Trophoblast cell (in vitro differentiated cells and primary cell): ENCODE measurements around the gene MED20. TPM values are rescaled to one million over a fixed set of nuclear protein-coding genes. Genes with fewer than 3 reads are reported as not detected.
A peak's percentile ranks its signal among the peaks of the same experiment; 100 is the strongest.

ENCODE experiments used
- DNase-seq, 2 donors: peaks; one replicate each; pipeline ENCODE4 v3.0.0-alpha.2; 2016
- H2AFZ ChIP-seq: 2 replicates; pipeline ENCODE4 v1.6.1; 2013; ENCODE audit warnings: low read length, moderate library complexity, mild to moderate bottlenecking; ENCODE audit not compliant: insufficient read depth, poor library complexity
- H2AK5ac ChIP-seq: 2 replicates; pipeline ENCODE4 v1.6.1; 2013; ENCODE audit warnings: mild to moderate bottlenecking, low read length
- H2BK120ac ChIP-seq: 2 replicates; pipeline ENCODE4 v1.6.1; 2013; ENCODE audit warnings: low read length, mild to moderate bottlenecking, moderate library complexity; ENCODE audit not compliant: insufficient read depth, poor library complexity
- H2BK12ac ChIP-seq: 2 replicates; pipeline ENCODE4 v1.6.1; 2013; ENCODE audit warnings: mild to moderate bottlenecking, low read length, moderate library complexity
- H2BK5ac ChIP-seq: 2 replicates; pipeline ENCODE4 v1.6.1; 2013; ENCODE audit warnings: low read length, low read depth, moderate library complexity, mild to moderate bottlenecking; ENCODE audit not compliant: poor library complexity
- H3K14ac ChIP-seq: 2 replicates; pipeline ENCODE4 v1.6.1; 2013; ENCODE audit warnings: mild to moderate bottlenecking, low read length
- H3K18ac ChIP-seq: 2 replicates; pipeline ENCODE4 v1.6.1; 2013; ENCODE audit warnings: mild to moderate bottlenecking, low read length
- H3K23ac ChIP-seq: 2 replicates; pipeline ENCODE4 v1.6.1; 2013; ENCODE audit warnings: low read length
- H3K27ac ChIP-seq: 2 replicates; pipeline ENCODE4 v1.5.1; 2013; ENCODE audit warnings: low read depth, mild to moderate bottlenecking, inconsistent platforms, low read length, moderate library complexity
- H3K27me3 ChIP-seq: 2 replicates; pipeline ENCODE4 v1.6.1; 2013; ENCODE audit warnings: inconsistent platforms, mild to moderate bottlenecking, low read length, moderate library complexity; ENCODE audit not compliant: insufficient read depth
- H3K36me3 ChIP-seq, 2 experiments: 1 replicate in 1 of 2; 2 replicates in 1 of 2; pipeline ENCODE4 v1.6.1; 2013; ENCODE audit warnings: low read length in 2 of 2, mild to moderate bottlenecking in 2 of 2, moderate library complexity in 1 of 2; ENCODE audit not compliant: insufficient read depth in 2 of 2, control insufficient read depth in 1 of 2
- H3K4ac ChIP-seq: 2 replicates; pipeline ENCODE4 v1.6.1; 2013; ENCODE audit warnings: low read depth, mild to moderate bottlenecking, low read length, moderate library complexity
- H3K4me1 ChIP-seq, 2 experiments: 1 replicate in 1 of 2; 2 replicates in 1 of 2; pipeline ENCODE4 v1.6.1; 2013; ENCODE audit warnings: low read length in 2 of 2, mild to moderate bottlenecking in 2 of 2, moderate library complexity in 1 of 2; ENCODE audit not compliant: insufficient read depth in 2 of 2, control insufficient read depth in 1 of 2
- H3K4me2 ChIP-seq: 2 replicates; pipeline ENCODE4 v1.6.1; 2013; ENCODE audit warnings: inconsistent platforms, mild to moderate bottlenecking, low read length, moderate library complexity
- H3K4me3 ChIP-seq: 2 replicates; pipeline ENCODE4 v1.5.1; 2013; ENCODE audit warnings: mild to moderate bottlenecking, low read depth, low read length, inconsistent platforms
- H3K79me1 ChIP-seq: one replicate; pipeline ENCODE4 v1.6.1; 2013; ENCODE audit warnings: low read length
- H3K79me2 ChIP-seq: 2 replicates; pipeline ENCODE4 v1.6.1; 2013; ENCODE audit warnings: low read length, mild to moderate bottlenecking; ENCODE audit not compliant: control insufficient read depth, insufficient read depth, poor library complexity
- H3K9ac ChIP-seq: 2 replicates; pipeline ENCODE4 v1.6.1; 2013; ENCODE audit warnings: mild to moderate bottlenecking, low read length
- H3K9me3 ChIP-seq: 2 replicates; pipeline ENCODE4 v1.6.1; 2013; ENCODE audit warnings: low read depth, mild to moderate bottlenecking, control low read depth, inconsistent platforms, low read length; ENCODE audit not compliant: insufficient read depth
- H4K12ac ChIP-seq: 2 replicates; pipeline ENCODE4 v1.6.1; 2013; ENCODE audit warnings: low read depth, mild to moderate bottlenecking, low read length, moderate library complexity
- H4K8ac ChIP-seq: 2 replicates; pipeline ENCODE4 v1.6.1; 2013; ENCODE audit warnings: low read depth, mild to moderate bottlenecking, low read length, moderate library complexity
- H4K91ac ChIP-seq: one replicate; pipeline ENCODE4 v1.6.1; 2013; ENCODE audit warnings: low read depth, mild to moderate bottlenecking, low read length, moderate library complexity
- WGBS: extraction: QIAGEN DNeasy Blood & Tissue Kit; methylation state at CpG from one replicate; pipeline ENCODE4 v1.1.7; 2013; ENCODE audit warnings: missing lambda C conversion rate; ENCODE audit not compliant: insufficient read length, insufficient coverage; ENCODE audit errors: extremely low coverage; 5-methylcytosine and 5-hydroxymethylcytosine counted together
- polyA plus RNA-seq: library from polyadenylated mRNA; stranded (reverse); fragments of 200-250 nt; gene quantifications from 2 replicates; pipeline ENCODE4 v1.2.3, GENCODE V29; 2013

MED20 gene
- 17.8 and 19.4 TPM in 2 replicates for polyA plus RNA-seq

- Histone ChIP-seq H3K9ac (peak within 1 kb of the TSS; percentile 95), H3K4me1 (peaks cover 2 to 9% of the 10 kb centered on the region in 2 experiments), H2AFZ (peak within 1 kb of the TSS; percentile 85), H3K36me3 (peaks cover 10 to 11% of the 10 kb centered on the region in 2 experiments), H3K4me2 (peak within 1 kb of the TSS; percentile 80), H3K79me2 (peaks cover 10% of the 10 kb centered on the region), H4K8ac (peak within 1 kb of the TSS; percentile 93), H4K12ac (peak within 1 kb of the TSS; percentile 65), H3K18ac (peak within 1 kb of the TSS; percentile 82), H3K27me3 (no peaks in the 10 kb centered on the region), H3K4me3 (peak within 1 kb of the TSS; percentile 93), H2BK5ac (peak within 1 kb of the TSS; percentile 77), H4K91ac (peak within 1 kb of the TSS; percentile 89), H2BK12ac (no peak within 1 kb of the TSS), H3K9me3 (no peaks in the 10 kb centered on the region), H3K23ac (no peak within 1 kb of the TSS), H3K79me1 (peaks cover 6% of the 10 kb centered on the region), H2BK120ac (peak within 1 kb of the TSS; percentile 77), H2AK5ac (peak within 1 kb of the TSS; percentile 90), H3K14ac (peak within 1 kb of the TSS; percentile 85), H3K27ac (peak within 1 kb of the TSS; percentile 89), H3K4ac (peak within 1 kb of the TSS; percentile 98)
- peak; percentile 95 to 97 for DNase-seq
- whole genome bisulfite sequencing: no CpG with 5 or more reads among the region's 55 CpGs
Measured at GRCh38 chr6:41920921-41921711, at the start of gene MED20, which contains the start of gene BYSL. Gene MED20, minus strand, starts transcription at chr6:41921139. Its CDS starts 121 bp downstream, at chr6:41921018. Gene BYSL, plus strand, starts transcription at chr6:41921499. Its CDS starts 64 bp downstream, at chr6:41921563.

- Histone ChIP-seq H2BK12ac (peak overlapping the region; percentile 56), H2BK5ac (no peak overlapping the region), H4K12ac (no peak overlapping the region), H3K4ac (no peak overlapping the region), H4K8ac (no peak overlapping the region), H2BK120ac (no peak overlapping the region), H3K4me3 (no peak overlapping the region), H3K79me2 (no peaks in the 10 kb centered on the region), H3K14ac (no peak overlapping the region), H3K36me3 (no peaks in the 10 kb centered on the region), H3K27me3 (no peaks in the 10 kb centered on the region), H3K9me3 (no peaks in the 10 kb centered on the region), H2AFZ (no peak overlapping the region), H3K9ac (no peak overlapping the region), H4K91ac (no peak overlapping the region), H3K23ac (no peak overlapping the region), H3K79me1 (peaks cover 13% of the 10 kb centered on the region), H3K4me2 (no peak overlapping the region), H3K4me1 (peaks cover 8 to 11% of the 10 kb centered on the region in 2 experiments), H3K27ac (no peak overlapping the region), H2AK5ac (no peak overlapping the region), H3K18ac (no peak overlapping the region)
- WGBS: no CpG with 5 or more reads among the region's 4 CpGs
- peak in 1 of 2 donors; percentile 26 for DNase-seq
Measured at GRCh38 chr6:41970436-41970846, 49.5 kb upstream of the MED20 start.

- H3K27me3 ChIP-seq: no peaks in the 10 kb centered on the region
- peak overlapping the region; percentile 88 for H2AK5ac ChIP-seq
- H3K4ac ChIP-seq: peak overlapping the region; percentile 44
- H4K12ac ChIP-seq: no peak overlapping the region
- H3K9ac ChIP-seq: no peak overlapping the region
- no peaks in the 10 kb centered on the region for H3K36me3 ChIP-seq
- H3K27ac ChIP-seq: peak overlapping the region; percentile 94
- peak overlapping the region; percentile 79 for H3K14ac ChIP-seq
- no CpG with 5 or more reads among the region's 7 CpGs for WGBS
- H3K23ac ChIP-seq: no peak overlapping the region
- no peaks in the 10 kb centered on the region for H3K79me2 ChIP-seq
- H3K79me1 ChIP-seq: peaks cover 13% of the 10 kb centered on the region
- no peak overlapping the region for H3K18ac ChIP-seq
- no peaks in the 10 kb centered on the region for H3K9me3 ChIP-seq
- H2BK120ac ChIP-seq: peak overlapping the region; percentile 95
- H4K8ac ChIP-seq: peak overlapping the region; percentile 76
- peak overlapping the region; percentile 87 for H2BK12ac ChIP-seq
- H3K4me2 ChIP-seq: peak overlapping the region; percentile 3
- H2BK5ac ChIP-seq: peak overlapping the region; percentile 90
- peak overlapping the region; percentile 84 for H4K91ac ChIP-seq
- no peak overlapping the region for H2AFZ ChIP-seq
- no peak overlapping the region for H3K4me3 ChIP-seq
- DNase-seq: peak; percentile 21 to 84
- H3K4me1 ChIP-seq: peaks cover 8 to 11% of the 10 kb centered on the region in 2 experiments
Measured at GRCh38 chr6:41967312-41968287, 46.7 kb upstream of the MED20 start.

- Histone ChIP-seq H4K91ac (no peak overlapping the region), H3K18ac (no peak overlapping the region), H3K4me1 (peaks cover 8 to 9% of the 10 kb centered on the region in 2 experiments), H3K36me3 (no peaks in the 10 kb centered on the region), H3K79me1 (peaks cover 13% of the 10 kb centered on the region), H3K14ac (no peak overlapping the region), H2AK5ac (no peak overlapping the region), H4K8ac (no peak overlapping the region), H2BK5ac (no peak overlapping the region), H3K4ac (no peak overlapping the region), H2BK120ac (no peak overlapping the region), H3K27me3 (no peaks in the 10 kb centered on the region), H3K23ac (no peak overlapping the region), H3K79me2 (no peaks in the 10 kb centered on the region), H2BK12ac (no peak overlapping the region), H3K9ac (no peak overlapping the region), H3K9me3 (no peaks in the 10 kb centered on the region), H3K27ac (peak overlapping the region; percentile 94), H4K12ac (no peak overlapping the region), H2AFZ (no peak overlapping the region), H3K4me2 (no peak overlapping the region), H3K4me3 (no peak overlapping the region)
- DNase-seq: peak; percentile 18 to 62
- no CpG with 5 or more reads among the region's 4 CpGs for WGBS
Measured at GRCh38 chr6:41966961-41967311, 46.0 kb upstream of the MED20 start.
